ENCODE data around the gene SNAP47. TPM values are rescaled to one million over a fixed set of nuclear protein-coding genes. Genes with fewer than 3 reads are reported as not detected.

The SNAP47 gene
- total RNA-seq, 2 experiments from 2014 or later: 25.3 to 25.5 TPM

DNA sequence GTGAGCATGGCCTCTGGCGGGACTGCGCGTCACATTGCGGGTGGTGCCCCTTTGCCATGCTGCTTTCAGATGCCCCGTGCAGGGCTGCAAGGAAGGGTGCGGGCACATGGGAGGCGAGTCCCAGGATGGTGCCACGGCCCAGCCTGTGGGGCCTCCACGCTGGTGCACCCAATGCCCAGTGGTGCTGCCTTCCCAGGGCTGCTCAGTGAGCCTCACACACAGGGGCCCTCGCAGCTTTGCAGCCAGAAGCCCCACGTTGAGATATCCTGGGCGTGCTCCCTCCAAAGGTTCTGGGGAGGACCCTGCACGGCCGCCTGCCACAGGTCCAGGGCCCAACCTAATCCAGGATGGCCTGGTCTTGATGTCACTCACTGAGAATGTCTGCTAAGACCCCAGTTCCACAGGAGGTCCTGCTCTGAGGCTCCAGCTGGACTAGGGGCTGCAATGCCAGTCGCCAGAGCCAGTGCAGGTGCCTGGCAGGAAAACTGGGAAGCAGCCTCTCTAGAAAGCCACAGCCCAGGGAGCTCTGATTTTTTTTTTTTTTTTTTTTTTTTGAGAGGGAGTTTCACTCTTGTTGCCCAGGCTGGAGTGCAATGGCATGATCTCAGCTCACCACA is 46.2 kb downstream of the SNAP47 start:
- Mint-ChIP-seq H3K9me3 (no peaks in the 10 kb centered on the region), H3K36me3 (ENCODE audit: low read depth) (no peaks in the 10 kb centered on the region), H3K27me3 (peaks cover 2% of the 10 kb centered on the region), H3K27ac (no peak overlapping the region), H3K4me1 (ENCODE audit: low read depth) (peaks cover 9% of the 10 kb centered on the region), H3K4me3 (no peak overlapping the region)
- no peak for ATAC-seq
- intact Hi-C loops (cut with micrococcal nuclease): no loop called here
- TF ChIP-seq, protein P1, sequence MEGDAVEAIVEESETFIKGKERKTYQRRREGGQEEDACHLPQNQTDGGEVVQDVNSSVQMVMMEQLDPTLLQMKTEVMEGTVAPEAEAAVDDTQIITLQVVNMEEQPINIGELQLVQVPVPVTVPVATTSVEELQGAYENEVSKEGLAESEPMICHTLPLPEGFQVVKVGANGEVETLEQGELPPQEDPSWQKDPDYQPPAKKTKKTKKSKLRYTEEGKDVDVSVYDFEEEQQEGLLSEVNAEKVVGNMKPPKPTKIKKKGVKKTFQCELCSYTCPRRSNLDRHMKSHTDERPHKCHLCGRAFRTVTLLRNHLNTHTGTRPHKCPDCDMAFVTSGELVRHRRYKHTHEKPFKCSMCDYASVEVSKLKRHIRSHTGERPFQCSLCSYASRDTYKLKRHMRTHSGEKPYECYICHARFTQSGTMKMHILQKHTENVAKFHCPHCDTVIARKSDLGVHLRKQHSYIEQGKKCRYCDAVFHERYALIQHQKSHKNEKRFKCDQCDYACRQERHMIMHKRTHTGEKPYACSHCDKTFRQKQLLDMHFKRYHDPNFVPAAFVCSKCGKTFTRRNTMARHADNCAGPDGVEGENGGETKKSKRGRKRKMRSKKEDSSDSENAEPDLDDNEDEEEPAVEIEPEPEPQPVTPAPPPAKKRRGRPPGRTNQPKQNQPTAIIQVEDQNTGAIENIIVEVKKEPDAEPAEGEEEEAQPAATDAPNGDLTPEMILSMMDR (IDR thresholded peaks at IDR 0.05): no peak
- ChIA-PET POLR2A (no interaction called here), CTCF (no interaction called here)
- DNase-seq: no peak

DNA sequence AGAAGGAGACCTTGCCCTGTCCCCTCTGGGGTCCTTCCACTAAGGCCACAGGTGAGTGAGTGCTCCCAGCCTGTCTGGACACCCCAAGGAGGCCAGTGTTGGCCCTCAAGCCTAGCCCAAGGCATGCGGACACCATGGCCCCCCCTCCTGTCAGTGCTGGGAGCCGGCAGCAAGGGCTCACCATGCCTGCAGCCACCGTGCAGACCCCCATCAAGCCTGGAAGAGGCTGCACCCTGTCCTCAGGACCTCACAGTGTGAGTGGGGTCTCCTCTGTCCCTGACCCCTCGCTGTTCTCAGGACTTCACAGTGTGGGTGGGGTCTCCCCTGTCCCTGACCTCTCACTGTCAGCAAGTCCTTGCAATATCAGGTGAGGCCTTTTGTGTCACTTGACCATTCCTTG is 47.0 kb downstream of the SNAP47 start:
- Mint-ChIP-seq H3K36me3 (ENCODE audit: low read depth) (no peaks in the 10 kb centered on the region), H3K4me1 (ENCODE audit: low read depth) (peaks cover 12% of the 10 kb centered on the region), H3K27me3 (peaks cover 4% of the 10 kb centered on the region), H3K27ac (no peak overlapping the region), H3K4me3 (no peak overlapping the region), H3K9me3 (no peaks in the 10 kb centered on the region)
- CTCF ChIA-PET: no interaction called here
- intact Hi-C loops (cut with micrococcal nuclease): no loop called here
- POLR2A ChIA-PET: no interaction called here
- ATAC-seq (no peak), DNase-seq (no peak)
- TF ChIP-seq, protein P1 (IDR thresholded peaks at IDR 0.05): no peak

DNA sequence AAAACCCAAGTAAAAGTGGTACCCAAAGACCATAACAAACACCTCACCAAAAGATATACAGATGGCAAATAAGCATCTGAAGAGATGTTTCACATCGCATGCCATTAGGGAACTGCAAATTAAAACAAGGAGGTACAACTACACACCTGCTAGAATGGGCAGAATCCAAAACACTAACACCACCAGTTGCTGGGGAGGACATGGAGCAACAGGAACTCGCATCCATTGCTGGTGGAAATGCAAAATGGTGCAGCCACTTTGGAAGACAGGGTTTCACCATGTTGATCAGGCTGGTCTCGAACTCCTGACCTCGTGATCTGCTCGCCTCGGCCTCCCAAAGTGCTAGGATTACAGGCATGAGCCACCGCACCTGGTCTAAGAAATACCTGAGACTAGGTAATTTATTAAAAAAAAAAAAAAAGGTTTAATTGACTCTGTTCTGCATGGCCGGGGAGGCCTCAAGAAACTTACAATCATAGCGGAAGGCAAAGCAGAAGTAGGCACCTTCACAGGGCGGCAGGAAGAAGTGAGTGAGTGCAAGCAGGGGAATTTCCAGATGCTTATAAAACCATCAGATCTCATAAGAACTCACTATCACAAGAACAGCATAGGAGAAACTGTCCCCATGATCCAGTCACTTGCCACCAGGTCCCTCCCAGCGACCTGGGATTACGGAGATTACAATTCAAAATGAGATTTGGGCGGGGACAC is 50.0 kb downstream of the SNAP47 start:
- Mint-ChIP-seq H3K4me3 (no peak overlapping the region), H3K9me3 (no peaks in the 10 kb centered on the region), H3K4me1 (ENCODE audit: low read depth) (peaks cover 20% of the 10 kb centered on the region), H3K27ac (no peak overlapping the region), H3K36me3 (ENCODE audit: low read depth) (no peaks in the 10 kb centered on the region), H3K27me3 (peaks cover 4% of the 10 kb centered on the region)
- intact Hi-C loops (cut with micrococcal nuclease): no loop called here
- POLR2A ChIA-PET: no interaction called here
- ATAC-seq: no peak
- no peak for DNase-seq
- TF ChIP-seq, protein P1 (IDR thresholded peaks at IDR 0.05): no peak
- CTCF ChIA-PET: no interaction called here

DNA sequence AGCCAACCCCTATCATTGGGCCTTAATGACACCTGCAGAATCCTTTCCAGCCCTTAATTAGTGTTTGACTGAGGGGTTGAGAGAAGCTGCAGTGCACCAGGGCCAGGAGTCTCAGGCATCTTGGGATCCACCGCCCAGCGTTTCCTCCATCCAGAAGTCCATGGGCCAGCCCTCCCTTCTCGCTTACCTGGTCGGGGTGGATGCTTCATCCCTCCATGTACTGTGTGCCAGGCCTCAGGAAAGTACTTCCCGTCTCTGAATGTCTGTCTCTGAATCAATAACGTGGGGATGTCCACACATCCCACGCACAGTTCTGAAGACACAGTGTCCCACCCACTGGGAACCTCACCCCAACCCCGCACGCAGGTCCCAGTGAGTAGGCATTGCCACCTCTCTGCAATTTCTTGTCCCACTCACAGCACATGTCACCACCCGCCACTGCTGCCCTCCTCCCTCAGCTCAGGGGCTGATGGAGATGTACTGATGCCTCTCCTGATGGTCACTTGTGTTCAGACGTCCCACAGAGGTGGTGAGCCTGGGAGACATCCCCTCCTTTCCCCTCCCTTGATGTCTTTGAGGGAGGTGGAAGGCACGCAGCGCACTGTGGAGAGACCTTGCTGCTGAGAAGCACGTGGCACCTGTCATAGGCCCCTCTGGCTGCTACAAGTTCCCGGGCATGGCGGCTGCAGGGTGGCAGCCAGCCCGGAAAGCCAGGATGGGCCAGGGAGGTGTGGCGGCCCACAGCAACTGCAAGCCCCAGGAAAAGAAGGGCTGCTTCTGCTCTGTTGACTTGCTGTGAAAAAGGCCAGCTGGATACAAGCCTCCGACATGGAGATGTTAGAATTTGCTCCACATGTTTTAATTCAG is 50.8 kb downstream of the SNAP47 start:
- TF ChIP-seq, protein P1 (IDR thresholded peaks at IDR 0.05): no peak
- H3K36me3 Mint-ChIP-seq (ENCODE audit: low read depth): no peaks in the 10 kb centered on the region
- no peak for DNase-seq
- H3K4me3 Mint-ChIP-seq: no peak overlapping the region
- H3K27me3 Mint-ChIP-seq: peaks cover 4% of the 10 kb centered on the region
- no peaks in the 10 kb centered on the region for H3K9me3 Mint-ChIP-seq
- CTCF ChIA-PET: no interaction called here
- no peak overlapping the region for H3K27ac Mint-ChIP-seq
- intact Hi-C loops (cut with micrococcal nuclease): no loop called here
- POLR2A ChIA-PET: no interaction called here
- ATAC-seq: no peak
- H3K4me1 Mint-ChIP-seq (ENCODE audit: low read depth): peaks cover 20% of the 10 kb centered on the region

All from activated CD8-positive, alpha-beta T cell treated with anti-CD3 and anti-CD28 coated beads for 36 hours (primary cell).